ACC112 (cell line): Measurements from ENCODE around the gene OXCT2.
A peak's percentile ranks its signal among the peaks of the same experiment; 100 is the strongest.
"Not testable (repeated sequence)": the region's sequence is repeated elsewhere in the genome, so short reads cannot be mapped to it uniquely, and the experiment has no call there.

Experiments
- H2AFZ ChIP-seq: fragments of 200-600 bp; sonication (generic); one replicate; pipeline ENCODE4 v1.6.0; 2017; ENCODE audit warnings: antibody characterized with exemption, low read length; ENCODE audit not compliant: unreplicated experiment
- H3K27ac ChIP-seq: fragments of 200-600 bp; sonication (generic); 2 replicates; pipeline ENCODE4 v1.5.1; 2014; ENCODE audit warnings: low read depth, mild to moderate bottlenecking, antibody characterized with exemption, low read length, moderate library complexity
- H3K27me3 ChIP-seq: fragments of 200-600 bp; sonication (generic); 2 replicates; pipeline ENCODE4 v1.6.1; 2014; ENCODE audit warnings: mild to moderate bottlenecking, antibody characterized with exemption, low read length, moderate library complexity, mixed read lengths; ENCODE audit not compliant: insufficient read depth
- H3K36me3 ChIP-seq: fragments of 200-600 bp; sonication (generic); 2 replicates; pipeline ENCODE4 v1.6.1; 2016; ENCODE audit warnings: mild to moderate bottlenecking, antibody characterized with exemption, low read length, moderate library complexity, mixed read lengths; ENCODE audit not compliant: insufficient read depth
- H3K4me1 ChIP-seq: fragments of 200-600 bp; sonication (generic); one replicate; pipeline ENCODE4 v1.6.1; 2016; ENCODE audit warnings: low read length, mixed read lengths; ENCODE audit not compliant: insufficient read depth, unreplicated experiment, control insufficient read depth
- H3K4me3 ChIP-seq: fragments of 200-600 bp; sonication (generic); 2 replicates; pipeline ENCODE4 v1.5.1; 2014; ENCODE audit warnings: mild to moderate bottlenecking, low read depth, low read length
- H3K79me2 ChIP-seq: fragments of 200-600 bp; sonication (generic); one replicate; pipeline ENCODE4 v1.6.0; 2016; ENCODE audit warnings: low read length; ENCODE audit not compliant: control insufficient read depth, unreplicated experiment, insufficient read depth

The OXCT2 gene

DNA sequence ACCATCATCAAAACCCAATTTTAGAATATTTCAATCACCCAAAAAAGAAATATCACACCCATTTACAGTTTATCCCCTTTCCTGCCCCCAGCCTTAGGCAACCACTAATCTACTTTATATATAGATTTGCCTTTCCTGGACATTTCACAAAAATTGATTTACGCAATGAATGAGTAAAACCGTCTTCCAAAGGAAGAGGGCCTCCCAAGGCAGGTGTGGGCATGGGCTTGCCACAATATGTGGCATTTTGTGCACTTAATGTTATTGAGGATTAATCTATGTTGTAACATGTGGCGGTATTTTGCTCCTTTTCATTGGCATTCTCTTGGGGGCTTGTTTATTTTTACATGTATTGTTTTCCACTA, 29.3 kb upstream of the OXCT2 start:
- peak overlapping the region; percentile 57 for H3K27ac ChIP-seq
- no peak overlapping the region for H2AFZ ChIP-seq
- no peaks in the 10 kb centered on the region for H3K36me3 ChIP-seq
- H3K4me3 ChIP-seq: no peak overlapping the region
- H3K27me3 ChIP-seq: no peaks in the 10 kb centered on the region
- H3K4me1 ChIP-seq: peaks cover 8% of the 10 kb centered on the region
- H3K79me2 ChIP-seq: no peaks in the 10 kb centered on the region

DNA sequence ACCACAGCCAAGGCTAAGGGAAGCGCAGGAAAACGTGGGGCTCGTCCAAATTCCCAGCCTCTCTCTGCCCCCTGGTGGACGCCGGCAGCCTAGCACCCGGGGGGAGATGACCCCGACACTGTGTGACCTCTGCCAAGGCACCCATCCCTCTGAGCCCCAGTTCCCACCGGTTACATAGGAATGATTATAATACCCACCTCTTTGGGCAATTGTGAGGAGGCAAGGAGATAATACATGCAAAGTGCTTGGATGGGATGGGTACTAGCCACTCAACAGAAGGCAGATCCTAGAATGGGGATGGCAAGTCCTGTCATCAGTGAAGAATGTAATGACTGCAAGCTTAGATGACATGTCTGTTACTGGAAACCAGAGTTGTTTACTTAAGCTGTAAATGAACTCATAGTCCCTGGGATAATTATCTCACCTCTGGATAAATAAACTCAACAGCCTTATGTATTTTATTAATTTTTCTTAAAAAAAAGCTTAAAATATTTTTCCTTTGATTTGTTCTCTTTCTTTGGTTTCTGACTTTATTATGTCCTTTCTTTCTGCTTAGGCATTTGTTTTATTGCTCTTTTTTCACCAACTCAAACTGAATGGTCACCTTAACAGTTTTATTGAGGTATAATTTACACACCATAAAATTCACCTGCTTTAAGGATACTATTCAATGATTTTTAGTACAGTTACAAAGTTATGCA, 28.8 kb upstream of the OXCT2 start:
- H3K79me2 ChIP-seq: no peaks in the 10 kb centered on the region
- 0 out of 2 replicates have a peak overlapping the region, but pooled peaks have one; percentile 18 for H3K4me3 ChIP-seq
- peak overlapping the region; percentile 57 for H3K27ac ChIP-seq
- no peak overlapping the region for H2AFZ ChIP-seq
- H3K4me1 ChIP-seq: peaks cover 8% of the 10 kb centered on the region
- H3K27me3 ChIP-seq: no peaks in the 10 kb centered on the region
- no peaks in the 10 kb centered on the region for H3K36me3 ChIP-seq

- not testable (repeated sequence) for H3K4me1 ChIP-seq, H3K79me2 ChIP-seq, H3K4me3 ChIP-seq, H3K27me3 ChIP-seq, H3K36me3 ChIP-seq
- peak overlapping the region; percentile 57; the same call in 1 of the 2 replicates for H3K27ac ChIP-seq
- peak overlapping the region; percentile 87 for H2AFZ ChIP-seq
Observed at GRCh38 chr1:39798859-39799769, 28.0 kb upstream of the OXCT2 start.

GRCh38 chr1:39795651-39796050, 24.5 kb upstream of the OXCT2 start:
- H3K4me3 ChIP-seq: no peak overlapping the region
- H3K4me1 ChIP-seq: peaks cover 8% of the 10 kb centered on the region
- H3K27ac ChIP-seq: no peak overlapping the region
- H3K79me2 ChIP-seq: no peaks in the 10 kb centered on the region
- peaks cover 3% of the 10 kb centered on the region for H3K27me3 ChIP-seq
- H3K36me3 ChIP-seq: no peaks in the 10 kb centered on the region
- H2AFZ ChIP-seq: no peak overlapping the region

- H3K36me3 ChIP-seq: no peaks in the 10 kb centered on the region
- no peaks in the 10 kb centered on the region for H3K4me1 ChIP-seq
- H3K4me3 ChIP-seq: no peak overlapping the region
- H3K27me3 ChIP-seq: peaks cover 25% of the 10 kb centered on the region
- H2AFZ ChIP-seq: no peak overlapping the region
- no peaks in the 10 kb centered on the region for H3K79me2 ChIP-seq
- H3K27ac ChIP-seq: no peak overlapping the region
Observed at GRCh38 chr1:39791838-39792237, 20.7 kb upstream of the OXCT2 start.

DNA sequence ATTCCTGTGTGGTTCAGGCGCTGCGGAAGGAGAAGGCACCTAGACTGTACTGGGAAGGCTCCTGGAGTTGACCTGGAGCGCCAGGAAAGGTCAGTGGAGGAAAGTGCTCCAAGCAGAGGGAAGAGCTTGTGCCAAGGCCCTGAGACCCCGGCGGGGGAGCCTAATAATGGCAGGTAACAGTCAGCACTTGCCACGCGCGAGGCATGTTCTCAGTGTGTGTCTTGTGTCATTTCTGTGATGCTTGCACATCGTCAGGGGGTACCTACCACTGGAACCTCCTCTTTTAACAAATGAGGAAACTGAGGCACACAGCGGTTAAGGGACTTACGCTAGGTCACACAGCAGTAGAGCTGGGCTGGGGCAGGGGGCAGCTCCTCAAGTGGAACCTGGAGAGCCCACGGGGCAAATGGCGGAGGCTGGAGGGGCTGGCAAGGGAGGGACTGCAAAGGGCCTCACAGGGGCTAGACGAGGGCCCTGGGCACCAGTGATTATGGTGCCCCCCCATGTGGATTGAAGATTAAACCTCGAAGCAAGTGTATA, 18.5 kb upstream of the OXCT2 start:
- Histone ChIP-seq H3K27me3 (peaks cover 25% of the 10 kb centered on the region), H3K4me1 (peaks cover 4% of the 10 kb centered on the region), H3K36me3 (no peaks in the 10 kb centered on the region), H3K79me2 (no peaks in the 10 kb centered on the region), H3K4me3 (peak overlapping the region; percentile 68; the same call in 1 of the 2 replicates), H2AFZ (no peak overlapping the region), H3K27ac (no peak overlapping the region)

- Histone ChIP-seq H3K27ac (no peak within 1 kb of the TSS), H3K36me3 (no peaks in the 10 kb centered on the region), H3K27me3 (peaks cover 25% of the 10 kb centered on the region), H3K4me3 (peak within 1 kb of the TSS; percentile 68), H2AFZ (no peak within 1 kb of the TSS), H3K79me2 (no peaks in the 10 kb centered on the region), H3K4me1 (peaks cover 4% of the 10 kb centered on the region)
Observed at GRCh38 chr1:39788758-39789570, 17.8 kb upstream of the OXCT2 start, which contains the start of gene BMP8B. TSS of gene BMP8B (minus strand) at chr1:39788865. CDS start at chr1:39788485, 380 bp downstream.

DNA sequence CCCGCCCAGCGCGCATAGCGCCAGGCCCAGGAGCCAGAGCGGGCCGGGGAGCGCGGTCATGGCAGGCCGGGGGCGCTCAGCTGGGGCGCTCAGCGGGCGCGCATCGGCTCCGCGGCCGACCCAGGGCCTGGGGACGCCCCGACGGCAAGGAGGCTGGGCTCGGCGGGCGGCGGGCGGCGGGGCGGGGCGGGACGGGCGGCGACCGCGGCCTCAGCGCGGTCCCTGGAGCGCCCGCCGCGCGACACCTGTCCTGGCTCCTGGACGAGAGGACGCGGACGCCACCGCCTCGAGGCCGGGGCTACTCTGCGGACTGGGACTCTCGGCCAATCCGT, 17.2 kb upstream of the OXCT2 start:
- H3K79me2 ChIP-seq: no peaks in the 10 kb centered on the region
- H3K36me3 ChIP-seq: no peaks in the 10 kb centered on the region
- peak overlapping the region; percentile 68 for H3K4me3 ChIP-seq
- peaks cover 25% of the 10 kb centered on the region for H3K27me3 ChIP-seq
- no peak overlapping the region for H2AFZ ChIP-seq
- peaks cover 4% of the 10 kb centered on the region for H3K4me1 ChIP-seq
- H3K27ac ChIP-seq: no peak overlapping the region

DNA sequence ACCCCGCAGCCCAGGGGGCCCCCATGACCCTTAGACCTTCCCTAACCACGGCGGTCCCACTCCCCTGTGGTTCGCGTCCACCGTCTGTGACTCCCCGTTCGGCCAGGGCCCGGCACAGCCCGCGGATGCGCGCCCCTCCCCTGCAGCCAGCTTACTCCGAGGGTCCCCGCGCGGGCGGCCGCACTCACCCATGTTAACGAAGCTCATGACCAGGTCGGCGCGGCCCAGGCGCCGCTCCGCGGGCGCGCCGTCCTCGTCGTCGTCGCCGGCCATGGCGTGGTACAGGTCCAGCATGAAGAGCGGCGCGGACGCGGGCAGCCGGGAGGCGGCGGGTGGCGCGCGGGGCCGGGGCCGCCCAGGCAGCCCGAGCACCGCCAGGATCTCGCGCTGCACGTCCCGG, 16.8 kb upstream of the OXCT2 start:
- not testable (repeated sequence) for H3K4me1 ChIP-seq, H3K4me3 ChIP-seq, H3K79me2 ChIP-seq, H2AFZ ChIP-seq, H3K36me3 ChIP-seq, H3K27ac ChIP-seq
- peaks cover 25% of the 10 kb centered on the region for H3K27me3 ChIP-seq

- Histone ChIP-seq H3K4me3 (no peak overlapping the region), H3K36me3 (no peaks in the 10 kb centered on the region)
Observed at GRCh38 chr1:39787468-39787867, 16.3 kb upstream of the OXCT2 start.

More at GRCh38 chr1:39787468-39787867, 16.3 kb upstream of the OXCT2 start:
- Histone ChIP-seq H3K79me2 (no peaks in the 10 kb centered on the region), H3K27me3 (peaks cover 23% of the 10 kb centered on the region), H3K27ac (no peak overlapping the region), H3K4me1 (peaks cover 4% of the 10 kb centered on the region), H2AFZ (no peak overlapping the region)
